ENCODE data around the gene CGNL1.

CGNL1 gene

DNA sequence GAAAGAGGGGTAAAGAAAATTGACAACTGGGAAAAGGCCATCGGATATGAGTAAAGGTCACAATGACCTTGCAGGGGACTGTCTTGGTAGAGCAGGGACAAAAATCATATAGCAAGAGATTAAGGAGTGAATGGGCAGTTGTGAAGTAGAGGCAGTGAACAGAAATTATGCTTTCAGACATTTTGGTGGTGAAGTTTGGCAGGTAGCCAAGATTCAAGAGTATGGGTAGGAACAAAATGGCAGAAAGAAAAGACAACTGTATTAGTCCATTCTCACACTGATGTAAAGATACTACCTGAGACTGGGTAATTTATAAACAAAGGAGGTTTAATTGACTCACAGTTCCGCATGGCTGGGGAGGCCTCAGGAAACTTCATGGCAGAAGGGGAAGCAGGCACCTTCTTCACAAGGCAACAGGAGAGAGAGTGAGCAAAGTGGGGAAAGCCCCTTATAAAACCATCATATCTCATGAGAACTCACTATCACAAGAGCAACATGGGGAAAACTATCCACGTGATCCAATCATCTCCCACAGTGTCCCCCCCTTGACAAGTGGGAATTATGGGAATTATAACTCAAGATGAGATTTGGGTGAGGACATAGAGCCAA lies 84.0 kb downstream of the CGNL1 start:
- DNase-seq: no peak

GRCh38 chr15:57461541-57461940 lies 85.2 kb downstream of the CGNL1 start:
- DNase-seq: no peak

- DNase-seq: no peak
Observed at GRCh38 chr15:57462381-57462780, 86.1 kb downstream of the CGNL1 start.

DNA sequence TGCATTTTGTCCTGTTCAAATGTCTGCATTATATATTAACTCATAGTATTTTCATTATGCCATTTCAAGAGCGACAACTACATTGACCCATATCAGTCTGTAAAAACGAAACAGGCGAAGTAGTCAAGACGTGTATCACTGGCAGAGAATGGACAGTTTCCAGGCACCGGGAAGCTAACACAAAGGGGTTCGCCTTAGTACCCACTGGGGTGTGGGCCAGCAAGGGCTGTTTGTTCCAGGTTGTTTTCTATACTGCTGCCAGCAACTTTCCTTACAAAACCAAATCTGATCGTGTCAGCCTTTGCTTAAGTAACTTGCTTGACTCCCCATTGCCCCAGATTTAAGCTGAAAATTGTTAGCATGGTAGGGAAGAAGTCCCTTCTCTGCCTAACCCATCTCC lies 87.1 kb downstream of the CGNL1 start:
- no peak for DNase-seq

DNA sequence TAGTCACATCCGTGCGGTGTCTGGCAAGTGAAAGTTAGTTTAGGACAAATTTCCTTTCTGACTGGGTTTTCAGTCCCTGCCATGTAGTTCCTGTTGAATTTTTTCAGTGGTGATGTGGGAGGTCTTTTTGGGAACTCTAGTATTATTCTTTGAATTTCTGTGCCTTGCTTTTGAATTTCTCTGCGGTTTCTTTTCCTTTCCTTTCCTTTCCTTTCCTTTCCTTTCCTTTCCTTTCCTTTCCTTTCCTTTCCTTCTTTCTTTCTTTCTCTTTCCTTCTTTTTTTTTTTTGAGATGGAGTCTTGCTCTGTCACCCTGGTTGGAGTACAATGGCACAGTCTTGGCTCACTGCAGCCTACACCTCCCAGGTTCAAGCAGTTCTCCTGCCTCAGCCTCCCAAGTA lies 88.2 kb downstream of the CGNL1 start:
- DNase-seq: no peak

DNA sequence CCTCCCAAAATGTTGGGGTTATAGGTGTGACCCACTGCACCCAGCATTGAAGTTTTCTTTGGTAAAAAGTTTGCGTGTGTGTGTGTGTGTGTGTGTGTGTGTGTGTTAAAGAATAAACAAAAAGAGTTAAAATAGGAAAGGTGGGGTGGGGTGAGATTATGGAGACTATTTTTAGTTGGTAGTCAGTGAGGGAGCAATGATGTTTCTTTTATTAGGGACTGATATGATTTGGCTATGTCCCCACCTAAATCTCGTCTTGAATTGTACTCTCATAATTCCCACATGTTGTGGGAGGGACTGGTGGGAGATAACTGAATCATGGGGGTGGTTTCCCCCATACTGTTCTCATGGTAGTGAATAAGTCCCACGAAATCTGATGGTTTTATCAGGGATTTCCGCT lies 92.2 kb downstream of the CGNL1 start:
- no peak for DNase-seq

GRCh38 chr15:57470543-57470942 lies 94.2 kb downstream of the CGNL1 start:
- DNase-seq: no peak

GRCh38 chr15:57472861-57473260 lies 96.6 kb downstream of the CGNL1 start:
- no peak for DNase-seq

DNA sequence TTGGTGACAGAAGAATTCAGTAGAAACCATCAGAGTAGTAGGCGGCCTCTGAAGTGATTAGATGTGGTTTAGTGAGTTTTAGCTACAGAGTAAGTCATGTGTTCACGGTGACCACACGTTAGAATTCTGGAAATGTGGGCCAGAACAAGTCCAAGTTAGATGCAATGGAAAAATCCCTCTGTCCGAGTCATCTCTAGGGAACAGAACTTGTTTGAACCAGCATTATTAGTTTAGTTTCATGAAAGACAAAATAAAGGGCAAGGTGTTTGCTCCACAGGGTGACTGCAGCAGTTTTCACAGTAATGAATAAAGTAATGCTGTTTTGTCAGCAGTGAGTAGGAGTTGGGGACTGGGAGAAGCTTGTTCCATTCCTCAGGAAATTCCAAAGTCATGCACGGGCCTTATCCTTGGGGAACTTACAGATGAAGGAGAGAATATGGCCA lies 100.2 kb downstream of the CGNL1 start:
- DNase-seq: no peak

DNA sequence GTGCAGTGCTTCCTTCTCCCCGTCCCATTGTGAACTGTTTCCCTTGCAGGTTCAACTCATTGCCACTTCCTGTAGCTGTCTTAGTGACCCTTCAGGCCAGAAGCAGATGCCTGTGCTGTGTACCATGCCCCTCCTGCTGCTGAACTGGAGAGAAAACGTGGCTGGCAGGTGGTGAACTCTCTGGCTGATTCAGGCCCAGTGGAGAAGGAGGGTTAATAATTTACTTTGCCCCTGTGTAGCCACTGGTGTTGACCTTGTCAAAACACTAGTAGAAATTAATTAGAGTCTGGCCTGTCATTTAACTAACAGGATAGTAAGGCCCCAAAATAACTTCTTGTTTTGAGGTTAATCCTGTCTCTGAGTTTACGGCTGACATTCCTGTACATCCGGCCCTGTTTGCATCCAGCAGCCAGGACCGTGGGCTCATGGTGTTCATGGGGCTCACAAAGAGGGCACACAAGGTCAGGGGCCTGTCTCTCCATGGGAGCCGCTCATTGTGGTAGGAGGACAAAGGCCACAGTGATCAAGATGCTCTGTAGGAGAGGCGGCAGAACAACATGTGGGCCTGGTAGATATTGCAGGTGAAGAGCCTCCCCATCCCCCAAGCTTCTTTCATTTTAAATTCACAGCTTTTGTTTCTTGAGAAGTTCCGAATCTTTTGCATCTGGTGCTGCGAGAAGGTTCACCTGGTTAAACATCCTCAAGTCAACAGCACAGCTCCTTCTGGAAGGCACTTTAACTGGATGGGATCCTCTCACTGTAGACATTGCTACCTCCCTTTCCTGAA lies 101.6 kb downstream of the CGNL1 start:
- no peak for DNase-seq

DNA sequence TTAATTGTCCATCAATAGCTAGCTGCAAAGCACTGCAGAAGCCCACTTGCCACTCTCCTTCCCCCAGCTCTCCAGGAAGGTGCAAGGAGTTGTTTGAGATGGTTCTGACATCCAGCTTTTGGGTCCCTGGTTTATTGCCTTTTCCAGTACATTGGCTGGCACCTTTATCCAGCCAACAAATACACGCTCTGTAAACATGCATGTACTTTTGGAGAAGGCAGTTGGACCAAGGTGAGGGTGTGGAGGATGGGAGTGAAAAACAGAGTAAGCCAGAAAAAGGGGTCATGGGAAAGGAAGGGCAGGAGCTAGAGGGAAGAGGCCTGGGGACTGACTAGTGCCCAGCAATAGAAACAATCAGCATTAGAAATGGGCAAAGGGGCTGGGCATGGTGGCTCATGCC lies 102.7 kb downstream of the CGNL1 start:
- no peak for DNase-seq

- DNase-seq: no peak
Observed at GRCh38 chr15:57481038-57481705, 104.9 kb downstream of the CGNL1 start.

DNA sequence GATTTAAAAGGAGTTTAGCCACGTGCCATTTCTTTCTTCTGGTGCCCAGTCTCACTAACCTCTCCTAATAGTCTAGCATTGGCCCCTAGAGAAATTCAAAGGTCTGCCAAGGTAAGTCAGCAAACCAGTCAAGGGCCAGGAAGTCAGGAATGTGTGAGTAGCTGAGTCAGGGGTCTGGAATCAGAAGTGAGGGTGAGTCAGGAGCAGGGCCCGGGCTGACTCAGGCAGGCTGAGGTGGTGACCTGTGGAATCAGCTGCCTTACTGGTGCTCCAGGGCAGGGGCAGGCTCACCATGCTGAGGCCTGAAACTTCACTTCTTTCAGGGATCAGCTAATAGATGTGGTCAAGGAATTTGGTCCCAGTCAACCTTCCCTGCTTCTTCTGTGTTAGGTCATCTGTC lies 109.6 kb downstream of the CGNL1 start:
- DNase-seq: no peak

- no peak for DNase-seq
Observed at GRCh38 chr15:57486833-57487232, 110.5 kb downstream of the CGNL1 start.

DNA sequence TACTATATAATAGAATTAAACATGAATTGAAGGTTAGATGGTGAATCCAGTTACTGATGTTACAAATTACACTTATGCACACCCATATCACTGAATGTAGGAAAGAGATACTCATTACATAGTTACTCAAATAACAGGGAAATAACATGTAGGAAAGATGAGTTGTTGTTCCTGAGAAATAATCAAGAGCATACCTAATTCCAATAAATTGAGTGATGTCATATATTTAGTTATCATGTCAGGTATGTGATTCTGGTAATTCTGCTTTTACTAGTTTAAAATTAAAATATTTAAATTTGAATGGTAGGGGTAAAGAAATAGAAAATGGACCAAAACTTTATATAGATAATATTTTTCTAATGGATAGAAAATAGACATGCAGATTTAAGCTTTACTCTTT lies 112.8 kb downstream of the CGNL1 start:
- DNase-seq: no peak

GRCh38 chr15:57493351-57493750 lies 117.0 kb downstream of the CGNL1 start:
- DNase-seq: no peak

DNA sequence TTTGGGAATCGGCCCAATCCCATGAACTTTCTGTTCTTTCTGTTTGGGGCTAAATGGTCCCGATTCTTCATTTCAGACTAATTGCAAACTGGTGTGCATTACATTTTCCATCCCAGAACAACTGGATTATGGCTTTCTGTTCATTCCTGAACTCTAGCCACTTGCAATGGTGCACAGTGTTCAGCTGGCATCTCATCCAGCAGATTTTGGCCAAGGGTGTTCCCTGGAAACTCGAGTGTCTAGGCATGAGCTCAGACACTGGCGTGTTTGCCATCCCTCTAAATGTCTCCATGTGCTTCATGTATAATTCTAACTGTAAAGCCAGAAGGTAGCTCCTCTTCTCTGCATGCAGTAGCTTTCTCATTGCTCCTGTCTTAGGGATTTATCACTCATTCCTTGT lies 118.3 kb downstream of the CGNL1 start:
- DNase-seq: no peak

GRCh38 chr15:57495041-57495440 lies 118.7 kb downstream of the CGNL1 start:
- DNase-seq: no peak

DNA sequence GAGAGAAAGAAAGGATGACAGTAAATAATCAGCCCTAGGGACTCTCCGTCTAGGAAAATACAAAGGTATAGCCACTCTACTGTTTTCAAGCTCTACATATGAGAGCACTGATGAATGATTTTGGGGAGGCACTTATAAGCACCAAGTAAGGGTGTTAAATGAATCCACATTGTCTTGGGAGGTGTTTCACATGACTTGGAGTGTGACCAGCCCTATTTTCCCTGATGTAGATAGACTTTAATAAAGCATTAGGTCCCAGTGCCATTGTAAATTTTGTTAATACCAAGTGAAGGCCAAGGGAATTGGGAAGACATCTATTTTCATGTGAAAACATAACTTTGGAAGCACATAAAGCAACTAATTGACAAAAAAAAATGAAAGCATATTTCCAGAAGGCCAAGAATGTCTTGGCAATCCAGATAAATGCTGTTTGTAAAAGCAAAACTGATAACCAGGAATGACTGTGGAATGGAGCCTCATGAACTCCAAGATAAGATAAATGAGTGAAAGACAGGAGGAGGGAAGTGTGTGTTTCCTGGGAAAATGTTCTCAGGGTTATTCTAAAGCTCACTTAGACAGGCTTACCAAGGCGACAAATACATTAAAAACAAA lies 119.4 kb downstream of the CGNL1 start:
- no peak for DNase-seq

- DNase-seq: no peak
Observed at GRCh38 chr15:57496594-57496945, 120.3 kb downstream of the CGNL1 start.

DNA sequence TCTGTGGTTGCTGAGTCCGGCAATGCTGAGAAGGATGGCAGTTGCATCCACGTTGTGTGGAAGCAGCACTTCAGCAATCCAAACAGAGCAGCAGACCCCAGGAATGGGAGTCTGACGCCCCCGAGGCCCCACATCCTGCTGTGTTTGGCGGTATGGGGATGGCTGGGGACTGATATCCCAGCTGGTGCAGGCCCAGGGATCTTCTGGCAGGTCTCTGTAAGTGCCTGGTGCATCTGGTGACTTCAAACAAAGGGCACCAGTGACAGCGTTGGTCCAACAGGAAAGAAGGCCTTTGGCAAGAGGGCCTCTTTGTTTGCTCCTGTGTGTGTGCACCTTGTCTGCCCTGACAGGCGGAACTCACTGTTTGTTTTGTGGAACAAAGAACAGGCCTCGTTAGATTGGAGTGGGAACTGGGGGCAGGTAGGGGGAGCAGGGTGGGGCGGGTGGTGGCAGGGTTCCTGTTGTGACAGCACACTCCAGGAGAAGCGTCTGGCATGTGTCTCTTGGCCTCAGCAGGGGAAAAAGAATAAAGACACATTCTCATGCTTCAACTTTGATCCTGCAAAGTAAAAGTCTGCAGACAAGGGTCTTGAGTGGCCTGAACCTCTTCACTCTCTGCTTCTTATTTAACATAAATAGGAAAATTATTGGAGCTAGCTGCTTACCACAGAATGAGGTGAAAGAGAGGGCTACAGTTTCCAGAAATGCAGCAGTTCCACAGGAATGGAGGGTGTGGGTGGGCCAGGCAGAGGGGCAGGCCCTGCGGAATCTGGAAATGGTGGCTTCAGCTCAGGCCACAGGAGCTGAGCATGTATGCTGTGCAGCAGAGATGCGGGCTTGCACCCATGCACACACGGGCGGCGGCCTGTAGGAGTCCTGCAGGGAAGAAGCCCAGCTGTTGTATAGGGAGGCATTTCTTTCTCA lies 120.9 kb downstream of the CGNL1 start:
- DNase-seq: no peak

DNA sequence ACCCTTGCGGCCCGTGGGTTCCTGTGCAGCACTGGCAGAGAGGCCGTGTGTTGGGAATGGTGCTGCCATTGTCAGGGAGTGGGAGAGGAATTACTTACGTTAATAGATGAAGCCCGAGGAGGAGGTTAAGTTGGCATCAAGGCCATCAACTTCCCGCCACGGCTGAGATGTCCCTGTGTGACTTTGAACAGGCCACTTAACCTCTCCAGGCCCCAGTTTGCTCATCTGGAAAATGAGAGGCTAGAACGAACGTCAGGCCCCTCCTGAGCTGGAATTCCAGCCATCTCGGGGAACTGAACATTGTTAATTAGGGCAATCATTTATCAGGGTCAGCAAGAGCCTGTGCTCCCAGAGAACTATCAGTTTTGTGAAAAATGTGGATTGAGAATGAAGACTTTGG lies 124.0 kb downstream of the CGNL1 start:
- DNase-seq: no peak

All from activated naive CD4-positive, alpha-beta T cell treated with anti-CD3 and anti-CD28 coated beads, Interleukin-2, amount 50 U/mL, for 16 hours (primary cell).